CD4-positive, alpha-beta T cell treated with Interleukin-15 for 1 hour (primary cell): ENCODE results near the gene RHOBTB1.

Experiments
- DNase-seq: peaks from one replicate; pipeline ENCODE4 v3.0.0-alpha.2; 2020

The RHOBTB1 gene

GRCh38 chr10:60903096-60903495 lies 40.9 kb downstream of the RHOBTB1 start:
- DNase-seq, result no peak

- no peak for DNase-seq
These were observed 42.3 kb downstream of the RHOBTB1 start for GRCh38 chr10:60901561-60902235.

GRCh38 chr10:60899266-60899665 lies 44.7 kb downstream of the RHOBTB1 start:
- no peak for DNase-seq

- DNase-seq, result no peak
These were observed 45.7 kb downstream of the RHOBTB1 start for GRCh38 chr10:60898321-60898720.

- no peak for DNase-seq
These were observed 47.2 kb downstream of the RHOBTB1 start for GRCh38 chr10:60896810-60897209.

GRCh38 chr10:60896033-60896432 lies 48.0 kb downstream of the RHOBTB1 start:
- DNase-seq, result no peak

GRCh38 chr10:60894786-60895185 lies 49.2 kb downstream of the RHOBTB1 start:
- no peak for DNase-seq

- no peak for DNase-seq
These were observed 50.8 kb downstream of the RHOBTB1 start for GRCh38 chr10:60893231-60893630.

GRCh38 chr10:60892571-60892970 lies 51.4 kb downstream of the RHOBTB1 start:
- DNase-seq, result no peak

GRCh38 chr10:60890811-60891210 lies 53.2 kb downstream of the RHOBTB1 start:
- DNase-seq, result no peak

- no peak for DNase-seq
These were observed 60.8 kb downstream of the RHOBTB1 start for GRCh38 chr10:60883187-60883586.

- DNase-seq, result no peak
These were observed 65.8 kb downstream of the RHOBTB1 start for GRCh38 chr10:60878224-60878623.

GRCh38 chr10:60877777-60878120 lies 66.2 kb downstream of the RHOBTB1 start:
- no peak for DNase-seq

- no peak for DNase-seq
These were observed 66.8 kb downstream of the RHOBTB1 start for GRCh38 chr10:60877061-60877776.

- no peak for DNase-seq
These were observed 70.2 kb downstream of the RHOBTB1 start for GRCh38 chr10:60873758-60874157.

- DNase-seq, result no peak
These were observed 71.5 kb downstream of the RHOBTB1 start for GRCh38 chr10:60872451-60872850.

GRCh38 chr10:60871215-60871614 lies 72.8 kb downstream of the RHOBTB1 start:
- no peak for DNase-seq

GRCh38 chr10:60870803-60871202 lies 73.2 kb downstream of the RHOBTB1 start:
- DNase-seq, result no peak

GRCh38 chr10:60870416-60870728 lies 73.6 kb downstream of the RHOBTB1 start:
- no peak for DNase-seq

GRCh38 chr10:60869652-60870415 lies 74.2 kb downstream of the RHOBTB1 start:
- no peak for DNase-seq

GRCh38 chr10:60868946-60869345 lies 75.0 kb downstream of the RHOBTB1 start:
- no peak for DNase-seq

GRCh38 chr10:60865198-60865783 lies 78.7 kb downstream of the RHOBTB1 start:
- no peak for DNase-seq

GRCh38 chr10:60863796-60864195 lies 80.2 kb downstream of the RHOBTB1 start:
- DNase-seq, result no peak

GRCh38 chr10:60862517-60862916 lies 81.5 kb downstream of the RHOBTB1 start:
- no peak for DNase-seq
